ENCODE measurements around the gene LRRC3C. TPM values are rescaled to one million over a fixed set of nuclear protein-coding genes. Genes with fewer than 3 reads are reported as not detected.

LRRC3C gene
- total RNA-seq, 1 experiment from 2014 or later = not detected

GRCh38 chr17:39955726-39956225 lies 28.2 kb downstream of the LRRC3C start:
- Histone ChIP-seq H3K27me3 (no peaks in the 10 kb centered on the region), H3K9me3 (no peaks in the 10 kb centered on the region), H3K4me3 (no peak overlapping the region), H3K36me3 (no peaks in the 10 kb centered on the region)
- no peak for DNase-seq

GRCh38 chr17:39960524-39961041 lies 33.1 kb downstream of the LRRC3C start:
- Histone ChIP-seq H3K4me3 (no peak overlapping the region), H3K9me3 (no peaks in the 10 kb centered on the region), H3K27me3 (no peaks in the 10 kb centered on the region), H3K36me3 (no peaks in the 10 kb centered on the region)
- DNase-seq = no peak

GRCh38 chr17:39962642-39963220 lies 35.2 kb downstream of the LRRC3C start, which contains the start of gene GSDMA:
TSS of gene GSDMA (plus strand) at chr17:39963004. CDS start at chr17:39965688, 2,684 bp downstream.
- Histone ChIP-seq H3K9me3 (no peaks in the 10 kb centered on the region), H3K36me3 (no peaks in the 10 kb centered on the region), H3K4me3 (no peak within 1 kb of the TSS), H3K27me3 (no peaks in the 10 kb centered on the region)
- DNase-seq = no peak

- Histone ChIP-seq H3K4me3 (no peak overlapping the region), H3K36me3 (no peaks in the 10 kb centered on the region), H3K9me3 (no peaks in the 10 kb centered on the region), H3K27me3 (0 out of 2 replicates have a peak, but pooled peaks cover 2% of the 10 kb centered on the region)
- DNase-seq = no peak
Measured at GRCh38 chr17:39963829-39964228, 36.3 kb downstream of the LRRC3C start.

GRCh38 chr17:39965017-39965699 lies 37.6 kb downstream of the LRRC3C start:
- Histone ChIP-seq H3K9me3 (no peaks in the 10 kb centered on the region), H3K36me3 (no peaks in the 10 kb centered on the region), H3K27me3 (0 out of 2 replicates have a peak, but pooled peaks cover 2% of the 10 kb centered on the region), H3K4me3 (no peak overlapping the region)
- no peak for DNase-seq

GRCh38 chr17:39966771-39967170 lies 39.2 kb downstream of the LRRC3C start:
- no peak overlapping the region for H3K4me3 ChIP-seq
- DNase-seq = no peak
- H3K9me3 ChIP-seq = no peaks in the 10 kb centered on the region
- no peaks in the 10 kb centered on the region for H3K36me3 ChIP-seq
- H3K27me3 ChIP-seq = peaks cover 2% of the 10 kb centered on the region; the same call in 1 of the 2 replicates

GRCh38 chr17:39968761-39969160 lies 41.2 kb downstream of the LRRC3C start:
- Histone ChIP-seq H3K4me3 (no peak overlapping the region), H3K9me3 (no peaks in the 10 kb centered on the region), H3K27me3 (peaks cover 2% of the 10 kb centered on the region; the same call in 1 of the 2 replicates), H3K36me3 (no peaks in the 10 kb centered on the region)
- DNase-seq = no peak

GRCh38 chr17:39969375-39969774 lies 41.8 kb downstream of the LRRC3C start:
- H3K4me3 ChIP-seq = no peak overlapping the region
- DNase-seq = no peak

GRCh38 chr17:39970157-39970692 lies 42.7 kb downstream of the LRRC3C start:
- no peak for DNase-seq
- Histone ChIP-seq H3K27me3 (peaks cover 2% of the 10 kb centered on the region; the same call in 1 of the 2 replicates), H3K9me3 (no peaks in the 10 kb centered on the region), H3K36me3 (no peaks in the 10 kb centered on the region), H3K4me3 (no peak overlapping the region)

More at GRCh38 chr17:39969375-39969774, 41.8 kb downstream of the LRRC3C start:
- no peaks in the 10 kb centered on the region for H3K36me3 ChIP-seq
- H3K9me3 ChIP-seq = no peaks in the 10 kb centered on the region
- H3K27me3 ChIP-seq = peaks cover 2% of the 10 kb centered on the region; the same call in 1 of the 2 replicates

GRCh38 chr17:39971076-39971603 lies 43.6 kb downstream of the LRRC3C start:
- Histone ChIP-seq H3K27me3 (peaks cover 2% of the 10 kb centered on the region; the same call in 1 of the 2 replicates), H3K36me3 (no peaks in the 10 kb centered on the region), H3K4me3 (no peak overlapping the region), H3K9me3 (no peaks in the 10 kb centered on the region)
- no peak for DNase-seq

GRCh38 chr17:39972271-39972670 lies 44.7 kb downstream of the LRRC3C start:
- no peak for DNase-seq

GRCh38 chr17:39973496-39973895 lies 46.0 kb downstream of the LRRC3C start:
- Histone ChIP-seq H3K36me3 (no peaks in the 10 kb centered on the region), H3K9me3 (no peaks in the 10 kb centered on the region), H3K27me3 (peaks cover 2% of the 10 kb centered on the region; the same call in 1 of the 2 replicates), H3K4me3 (no peak overlapping the region)
- no peak for DNase-seq

More at GRCh38 chr17:39972271-39972670, 44.7 kb downstream of the LRRC3C start:
- H3K4me3 ChIP-seq = no peak overlapping the region
- H3K9me3 ChIP-seq = no peaks in the 10 kb centered on the region
- H3K27me3 ChIP-seq = peaks cover 2% of the 10 kb centered on the region; the same call in 1 of the 2 replicates
- H3K36me3 ChIP-seq = no peaks in the 10 kb centered on the region

- H3K9me3 ChIP-seq = no peaks in the 10 kb centered on the region
- no peaks in the 10 kb centered on the region; the same call in 1 of the 2 replicates for H3K27me3 ChIP-seq
- no peak for DNase-seq
- H3K36me3 ChIP-seq = no peaks in the 10 kb centered on the region
- H3K4me3 ChIP-seq = no peak overlapping the region
Measured at GRCh38 chr17:39974433-39974832, 46.9 kb downstream of the LRRC3C start.

- Histone ChIP-seq H3K4me3 (no peak overlapping the region), H3K27me3 (no peaks in the 10 kb centered on the region; the same call in 1 of the 2 replicates), H3K9me3 (no peaks in the 10 kb centered on the region), H3K36me3 (peaks cover under 1% of the 10 kb centered on the region)
- no peak for DNase-seq
Measured at GRCh38 chr17:39975801-39976200, 48.3 kb downstream of the LRRC3C start.

- H3K36me3 ChIP-seq = peaks cover 29% of the 10 kb centered on the region
- no peaks in the 10 kb centered on the region for H3K27me3 ChIP-seq
- H3K4me3 ChIP-seq = no peak overlapping the region
- DNase-seq = peak; percentile 90
- H3K9me3 ChIP-seq = no peaks in the 10 kb centered on the region
Measured at GRCh38 chr17:39979016-39979670, 51.6 kb downstream of the LRRC3C start.

- peaks cover 37% of the 10 kb centered on the region for H3K36me3 ChIP-seq
- no peaks in the 10 kb centered on the region for H3K9me3 ChIP-seq
- no peaks in the 10 kb centered on the region for H3K27me3 ChIP-seq
- DNase-seq = peak; percentile 7
- peak overlapping the region; percentile 99 for H3K4me3 ChIP-seq
Measured at GRCh38 chr17:39979893-39980350, 52.4 kb downstream of the LRRC3C start.

All from MG63 (cell line).